Measurements from ENCODE around the gene CARD11. TPM values are rescaled to one million over a fixed set of nuclear protein-coding genes. Genes with fewer than 3 reads are reported as not detected.

CARD11 gene
- polyA plus RNA-seq, 1 of the 3 experiments (the other 2 are of a cell fraction): not detected

DNA sequence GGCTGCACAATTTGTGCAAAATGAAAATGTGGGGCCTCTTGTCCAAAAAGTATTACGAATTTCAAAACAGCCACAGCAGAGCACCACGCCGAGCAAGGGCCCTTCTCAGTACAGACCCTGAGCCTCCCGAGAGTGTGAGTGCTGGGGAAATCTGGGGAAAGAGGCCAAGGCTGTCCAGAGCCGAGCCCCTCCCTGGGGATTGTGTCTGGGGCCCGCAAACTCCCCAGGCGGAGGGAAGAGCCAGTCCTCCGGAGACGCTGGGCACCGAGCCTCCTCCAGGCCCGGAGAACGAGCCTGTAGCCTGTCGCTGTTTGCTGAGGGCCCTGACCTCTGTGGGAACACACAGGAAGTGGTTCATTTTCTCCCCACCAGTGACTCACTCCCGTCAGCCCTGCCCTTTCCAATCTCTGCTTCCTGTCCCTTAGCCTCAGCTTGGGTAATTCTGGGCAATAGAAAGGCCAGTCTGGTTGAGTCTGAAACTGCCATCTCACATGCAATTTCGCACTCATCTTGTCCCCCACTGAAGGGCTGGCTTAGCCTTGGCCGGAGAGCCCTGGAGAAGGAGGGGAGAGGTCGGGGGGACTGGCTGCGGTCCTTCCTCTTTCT, 180.1 kb downstream of the CARD11 start:
- ChIA-PET CTCF (interaction anchor here (1.3 to 3.9 kb wide), 11 partner anchors 9 to 288 kb away, joined by 3 to 29 read pairs (median 5); partner anchors contain the start of gene GNA12), POLR2A (no interaction called here)
- 64% methylated on average over 18 of the region's 18 CpGs for WGBS (ENCODE audit: low lambda C conversion rate)
- no peaks in the 10 kb centered on the region for H4K20me1 ChIP-seq (ENCODE audit: insufficient read depth)
- no peaks in the 10 kb centered on the region for H3K9me3 ChIP-seq
- H3K4me3 ChIP-seq (ENCODE audit: low read depth in 2 of 2, low read length in 1 of 2): no peak overlapping the region
- no peaks in the 10 kb centered on the region for H3K36me3 ChIP-seq (replicated peaks in 1 of 2; ENCODE audit: control insufficient read depth in 1 of 2, insufficient read depth in 2 of 2, low read length in 1 of 2)
- H3K4me2 ChIP-seq: peak overlapping the region; percentile 60
- peak; percentile 48 for DNase-seq
- no peaks in the 10 kb centered on the region for H3K9me2 ChIP-seq
- H3K4me1 ChIP-seq (ENCODE audit: control insufficient read depth in 1 of 2, insufficient read depth in 2 of 2, low read depth in 1 of 2, low read length in 1 of 2): peaks cover 3 to 13% of the 10 kb centered on the region in 2 experiments; a peak in 3 of 4 replicates
- H3K9ac ChIP-seq: peak overlapping the region; percentile 54; the same call in 1 of the 2 replicates
- peak overlapping the region; percentile 98 for H2AFZ ChIP-seq (ENCODE audit: low read depth)
- peaks cover 4% of the 10 kb centered on the region for H3F3A ChIP-seq (replicated peaks; ENCODE audit: insufficient read depth)
- no peaks in the 10 kb centered on the region for H3K79me2 ChIP-seq (ENCODE audit: insufficient read depth)
- peak overlapping the region in 1 of 2 experiments; percentile 82; a peak in 2 of 4 replicates for H3K27ac ChIP-seq (ENCODE audit: low read depth in 2 of 2, low read length in 1 of 2)
- H3K27me3 ChIP-seq (ENCODE audit: insufficient read depth): no peaks in the 10 kb centered on the region
- TF ChIP-seq RFX5 (IDR thresholded peaks at IDR 0.05; ENCODE audit: low read length): no peak
- peak; percentile 94 for TF ChIP-seq FOSL2 (IDR thresholded peaks at IDR 0.05; ENCODE audit: borderline replicate concordance, low read depth)
- TF ChIP-seq ELF1 (IDR thresholded peaks at IDR 0.05): peak; percentile 66; the same call in 1 of the 2 replicates
- peak; percentile 81; the same call in 1 of the 2 replicates for TF ChIP-seq TAF1 (IDR thresholded peaks at IDR 0.05; ENCODE audit: borderline replicate concordance, low read depth, low read length)
- TF ChIP-seq NRF1 (IDR thresholded peaks at IDR 0.05; ENCODE audit: low read depth, low read length): no peak
- TF ChIP-seq EP300 (IDR thresholded peaks at IDR 0.05; ENCODE audit: borderline replicate concordance in 1 of 2, low read depth in 1 of 2, low read length in 1 of 2): no peak; a peak in 1 of 4 replicates
- peak; percentile 80 for TF ChIP-seq POLR2AphosphoS5 (IDR thresholded peaks at IDR 0.05; ENCODE audit: low read depth, low read length)
- TF ChIP-seq, protein P1, sequence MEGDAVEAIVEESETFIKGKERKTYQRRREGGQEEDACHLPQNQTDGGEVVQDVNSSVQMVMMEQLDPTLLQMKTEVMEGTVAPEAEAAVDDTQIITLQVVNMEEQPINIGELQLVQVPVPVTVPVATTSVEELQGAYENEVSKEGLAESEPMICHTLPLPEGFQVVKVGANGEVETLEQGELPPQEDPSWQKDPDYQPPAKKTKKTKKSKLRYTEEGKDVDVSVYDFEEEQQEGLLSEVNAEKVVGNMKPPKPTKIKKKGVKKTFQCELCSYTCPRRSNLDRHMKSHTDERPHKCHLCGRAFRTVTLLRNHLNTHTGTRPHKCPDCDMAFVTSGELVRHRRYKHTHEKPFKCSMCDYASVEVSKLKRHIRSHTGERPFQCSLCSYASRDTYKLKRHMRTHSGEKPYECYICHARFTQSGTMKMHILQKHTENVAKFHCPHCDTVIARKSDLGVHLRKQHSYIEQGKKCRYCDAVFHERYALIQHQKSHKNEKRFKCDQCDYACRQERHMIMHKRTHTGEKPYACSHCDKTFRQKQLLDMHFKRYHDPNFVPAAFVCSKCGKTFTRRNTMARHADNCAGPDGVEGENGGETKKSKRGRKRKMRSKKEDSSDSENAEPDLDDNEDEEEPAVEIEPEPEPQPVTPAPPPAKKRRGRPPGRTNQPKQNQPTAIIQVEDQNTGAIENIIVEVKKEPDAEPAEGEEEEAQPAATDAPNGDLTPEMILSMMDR (IDR thresholded peaks at IDR 0.05): no peak
- TF ChIP-seq, protein P2, sequence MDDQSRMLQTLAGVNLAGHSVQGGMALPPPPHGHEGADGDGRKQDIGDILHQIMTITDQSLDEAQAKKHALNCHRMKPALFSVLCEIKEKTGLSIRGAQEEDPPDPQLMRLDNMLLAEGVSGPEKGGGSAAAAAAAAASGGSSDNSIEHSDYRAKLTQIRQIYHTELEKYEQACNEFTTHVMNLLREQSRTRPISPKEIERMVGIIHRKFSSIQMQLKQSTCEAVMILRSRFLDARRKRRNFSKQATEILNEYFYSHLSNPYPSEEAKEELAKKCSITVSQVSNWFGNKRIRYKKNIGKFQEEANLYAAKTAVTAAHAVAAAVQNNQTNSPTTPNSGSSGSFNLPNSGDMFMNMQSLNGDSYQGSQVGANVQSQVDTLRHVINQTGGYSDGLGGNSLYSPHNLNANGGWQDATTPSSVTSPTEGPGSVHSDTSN (IDR thresholded peaks at IDR 0.05): peak; percentile 49; the same call in 1 of the 2 replicates
- TF ChIP-seq RCOR1 (IDR thresholded peaks at IDR 0.05; ENCODE audit: low read length): no peak
- TF ChIP-seq TCF12 (IDR thresholded peaks at IDR 0.05): peak; percentile 56; the same call in 1 of the 2 replicates
- no peak; the same call in 1 of the 2 replicates for TF ChIP-seq SMC3 (IDR thresholded peaks at IDR 0.05; ENCODE audit: low read depth, low read length)
- TF ChIP-seq, protein P3, sequence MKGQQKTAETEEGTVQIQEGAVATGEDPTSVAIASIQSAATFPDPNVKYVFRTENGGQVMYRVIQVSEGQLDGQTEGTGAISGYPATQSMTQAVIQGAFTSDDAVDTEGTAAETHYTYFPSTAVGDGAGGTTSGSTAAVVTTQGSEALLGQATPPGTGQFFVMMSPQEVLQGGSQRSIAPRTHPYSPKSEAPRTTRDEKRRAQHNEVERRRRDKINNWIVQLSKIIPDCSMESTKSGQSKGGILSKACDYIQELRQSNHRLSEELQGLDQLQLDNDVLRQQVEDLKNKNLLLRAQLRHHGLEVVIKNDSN (IDR thresholded peaks at IDR 0.05; ENCODE audit: borderline replicate concordance, low read depth): no peak
- TF ChIP-seq, protein P4, sequence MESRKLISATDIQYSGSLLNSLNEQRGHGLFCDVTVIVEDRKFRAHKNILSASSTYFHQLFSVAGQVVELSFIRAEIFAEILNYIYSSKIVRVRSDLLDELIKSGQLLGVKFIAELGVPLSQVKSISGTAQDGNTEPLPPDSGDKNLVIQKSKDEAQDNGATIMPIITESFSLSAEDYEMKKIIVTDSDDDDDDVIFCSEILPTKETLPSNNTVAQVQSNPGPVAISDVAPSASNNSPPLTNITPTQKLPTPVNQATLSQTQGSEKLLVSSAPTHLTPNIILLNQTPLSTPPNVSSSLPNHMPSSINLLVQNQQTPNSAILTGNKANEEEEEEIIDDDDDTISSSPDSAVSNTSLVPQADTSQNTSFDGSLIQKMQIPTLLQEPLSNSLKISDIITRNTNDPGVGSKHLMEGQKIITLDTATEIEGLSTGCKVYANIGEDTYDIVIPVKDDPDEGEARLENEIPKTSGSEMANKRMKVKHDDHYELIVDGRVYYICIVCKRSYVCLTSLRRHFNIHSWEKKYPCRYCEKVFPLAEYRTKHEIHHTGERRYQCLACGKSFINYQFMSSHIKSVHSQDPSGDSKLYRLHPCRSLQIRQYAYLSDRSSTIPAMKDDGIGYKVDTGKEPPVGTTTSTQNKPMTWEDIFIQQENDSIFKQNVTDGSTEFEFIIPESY (IDR thresholded peaks at IDR 0.05; ENCODE audit: borderline replicate concordance, low read depth): no peak
- no peak for TF ChIP-seq RAD21 (IDR thresholded peaks at IDR 0.05; ENCODE audit: low read length)
- no peak for TF ChIP-seq EZH2phosphoT487 (IDR thresholded peaks at IDR 0.05; ENCODE audit: borderline replicate concordance, low read depth)
- no peak for TF ChIP-seq FOXJ3 (CRISPR knock-in tag; IDR thresholded peaks at IDR 0.05)
- TF ChIP-seq, protein P5, sequence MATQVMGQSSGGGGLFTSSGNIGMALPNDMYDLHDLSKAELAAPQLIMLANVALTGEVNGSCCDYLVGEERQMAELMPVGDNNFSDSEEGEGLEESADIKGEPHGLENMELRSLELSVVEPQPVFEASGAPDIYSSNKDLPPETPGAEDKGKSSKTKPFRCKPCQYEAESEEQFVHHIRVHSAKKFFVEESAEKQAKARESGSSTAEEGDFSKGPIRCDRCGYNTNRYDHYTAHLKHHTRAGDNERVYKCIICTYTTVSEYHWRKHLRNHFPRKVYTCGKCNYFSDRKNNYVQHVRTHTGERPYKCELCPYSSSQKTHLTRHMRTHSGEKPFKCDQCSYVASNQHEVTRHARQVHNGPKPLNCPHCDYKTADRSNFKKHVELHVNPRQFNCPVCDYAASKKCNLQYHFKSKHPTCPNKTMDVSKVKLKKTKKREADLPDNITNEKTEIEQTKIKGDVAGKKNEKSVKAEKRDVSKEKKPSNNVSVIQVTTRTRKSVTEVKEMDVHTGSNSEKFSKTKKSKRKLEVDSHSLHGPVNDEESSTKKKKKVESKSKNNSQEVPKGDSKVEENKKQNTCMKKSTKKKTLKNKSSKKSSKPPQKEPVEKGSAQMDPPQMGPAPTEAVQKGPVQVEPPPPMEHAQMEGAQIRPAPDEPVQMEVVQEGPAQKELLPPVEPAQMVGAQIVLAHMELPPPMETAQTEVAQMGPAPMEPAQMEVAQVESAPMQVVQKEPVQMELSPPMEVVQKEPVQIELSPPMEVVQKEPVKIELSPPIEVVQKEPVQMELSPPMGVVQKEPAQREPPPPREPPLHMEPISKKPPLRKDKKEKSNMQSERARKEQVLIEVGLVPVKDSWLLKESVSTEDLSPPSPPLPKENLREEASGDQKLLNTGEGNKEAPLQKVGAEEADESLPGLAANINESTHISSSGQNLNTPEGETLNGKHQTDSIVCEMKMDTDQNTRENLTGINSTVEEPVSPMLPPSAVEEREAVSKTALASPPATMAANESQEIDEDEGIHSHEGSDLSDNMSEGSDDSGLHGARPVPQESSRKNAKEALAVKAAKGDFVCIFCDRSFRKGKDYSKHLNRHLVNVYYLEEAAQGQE (IDR thresholded peaks at IDR 0.05; ENCODE audit: low read depth, low read length): peak; percentile 39
- TF ChIP-seq RXRA (IDR thresholded peaks at IDR 0.05; ENCODE audit: borderline replicate concordance, low read depth): no peak; the same call in 1 of the 2 replicates
- TF ChIP-seq CHD2 (IDR thresholded peaks at IDR 0.05; ENCODE audit: low read length, partially characterized antibody): no peak
- TF ChIP-seq JUND (IDR thresholded peaks at IDR 0.05): peak; percentile 81; the same call in 1 of the 2 replicates
- TF ChIP-seq FOXM1 (IDR thresholded peaks at IDR 0.05; ENCODE audit: low read depth): no peak
- TF ChIP-seq MEF2A (IDR thresholded peaks at IDR 0.05; ENCODE audit: borderline replicate concordance, low read depth): no peak
- 0 out of 2 replicates have a peak, but pooled peaks have one; percentile 42 for TF ChIP-seq YY1 (IDR thresholded peaks at IDR 0.05; ENCODE audit: low read depth)

All from SK-N-SH (cell line).